ENCODE measurements around the gene SOX5.

Gene SOX5

GRCh38 chr12:23751641-23752040, 197.8 kb downstream of the SOX5 start:
- no peak for DNase-seq
- Histone ChIP-seq H3K36me3 (ENCODE audit: control insufficient read depth in 1 of 2, insufficient read depth in 2 of 2, low read depth in 1 of 2, low read length in 2 of 2) (no peaks in the 10 kb centered on the region), H3K18ac (ENCODE audit: low read depth in 1 of 2, low read length in 2 of 2) (no peak overlapping the region), H2BK15ac (ENCODE audit: low read depth, poor library complexity, severe bottlenecking) (no peak overlapping the region), H3K9me3 (ENCODE audit: control insufficient read depth, low read length) (no peaks in the 10 kb centered on the region), H3K14ac (ENCODE audit: low read length in 2 of 2) (no peak overlapping the region), H3K27ac (ENCODE audit: low read length, poor library complexity, severe bottlenecking) (no peak overlapping the region), H3K4me1 (ENCODE audit: control insufficient read depth, insufficient read depth, low read depth, low read length) (no peaks in the 10 kb centered on the region), H2BK12ac (ENCODE audit: low read length in 2 of 2) (no peak overlapping the region), H2AFZ (ENCODE audit: low read depth, low read length) (no peak overlapping the region), H4K8ac (ENCODE audit: low read length) (no peak overlapping the region), H2AK5ac (ENCODE audit: low read length, severe bottlenecking) (no peak overlapping the region), H3K9ac (ENCODE audit: low read length) (no peak overlapping the region), H2BK120ac (ENCODE audit: low read depth, low read length) (no peak overlapping the region), H3K23ac (ENCODE audit: low read length in 2 of 2) (no peak overlapping the region), H3K4ac (ENCODE audit: low read depth in 1 of 2, low read length in 2 of 2) (no peak overlapping the region), H3K4me2 (ENCODE audit: low read length, poor library complexity, severe bottlenecking) (no peak overlapping the region), H4K91ac (ENCODE audit: low read length) (no peak overlapping the region), H3K27me3 (ENCODE audit: control insufficient read depth in 1 of 2, insufficient read depth in 1 of 2, low read length in 2 of 2) (no peaks in the 10 kb centered on the region), H3K4me3 (ENCODE audit: insufficient read depth in 1 of 2, low read depth in 1 of 2, low read length in 2 of 2) (no peak overlapping the region), H3K79me1 (replicated peaks; ENCODE audit: low read length, poor library complexity, severe bottlenecking) (no peaks in the 10 kb centered on the region), H2BK5ac (ENCODE audit: low read depth, low read length, poor library complexity, severe bottlenecking) (no peak overlapping the region)
- WGBS, result 93% methylated on average over 1 of the region's 1 CpG

GRCh38 chr12:23750923-23751322, 198.5 kb downstream of the SOX5 start:
- Histone ChIP-seq H3K27me3 (ENCODE audit: control insufficient read depth in 1 of 2, insufficient read depth in 1 of 2, low read length in 2 of 2) (no peaks in the 10 kb centered on the region), H3K9me3 (ENCODE audit: control insufficient read depth, low read length) (no peaks in the 10 kb centered on the region), H3K14ac (ENCODE audit: low read length in 2 of 2) (no peak overlapping the region), H3K18ac (ENCODE audit: low read depth in 1 of 2, low read length in 2 of 2) (no peak overlapping the region), H4K91ac (ENCODE audit: low read length) (no peak overlapping the region), H3K4ac (ENCODE audit: low read depth in 1 of 2, low read length in 2 of 2) (no peak overlapping the region), H3K4me3 (ENCODE audit: insufficient read depth in 1 of 2, low read depth in 1 of 2, low read length in 2 of 2) (no peak overlapping the region), H3K23ac (ENCODE audit: low read length in 2 of 2) (no peak overlapping the region), H3K4me1 (ENCODE audit: control insufficient read depth, insufficient read depth, low read depth, low read length) (no peaks in the 10 kb centered on the region), H3K36me3 (ENCODE audit: control insufficient read depth in 1 of 2, insufficient read depth in 2 of 2, low read depth in 1 of 2, low read length in 2 of 2) (no peaks in the 10 kb centered on the region), H4K8ac (ENCODE audit: low read length) (no peak overlapping the region), H3K4me2 (ENCODE audit: low read length, poor library complexity, severe bottlenecking) (no peak overlapping the region), H2BK12ac (ENCODE audit: low read length in 2 of 2) (no peak overlapping the region), H2BK15ac (ENCODE audit: low read depth, poor library complexity, severe bottlenecking) (no peak overlapping the region), H2BK120ac (ENCODE audit: low read depth, low read length) (no peak overlapping the region), H2AFZ (ENCODE audit: low read depth, low read length) (no peak overlapping the region), H2BK5ac (ENCODE audit: low read depth, low read length, poor library complexity, severe bottlenecking) (no peak overlapping the region), H2AK5ac (ENCODE audit: low read length, severe bottlenecking) (no peak overlapping the region), H3K27ac (ENCODE audit: low read length, poor library complexity, severe bottlenecking) (no peak overlapping the region), H3K79me1 (replicated peaks; ENCODE audit: low read length, poor library complexity, severe bottlenecking) (no peaks in the 10 kb centered on the region), H3K9ac (ENCODE audit: low read length) (no peak overlapping the region)
- no peak for DNase-seq
- WGBS, result no CpG with 5 or more reads among the region's 3 CpGs

GRCh38 chr12:23744696-23745095, 204.8 kb downstream of the SOX5 start:
- WGBS, result 41% methylated on average over 2 of the region's 3 CpGs
- Histone ChIP-seq H2BK120ac (ENCODE audit: low read depth, low read length) (no peak overlapping the region), H3K27me3 (ENCODE audit: control insufficient read depth in 1 of 2, insufficient read depth in 1 of 2, low read length in 2 of 2) (no peaks in the 10 kb centered on the region), H3K9ac (ENCODE audit: low read length) (no peak overlapping the region), H3K9me3 (ENCODE audit: control insufficient read depth, low read length) (no peaks in the 10 kb centered on the region), H2AK5ac (ENCODE audit: low read length, severe bottlenecking) (no peak overlapping the region), H3K23ac (ENCODE audit: low read length in 2 of 2) (no peak overlapping the region), H3K36me3 (ENCODE audit: control insufficient read depth in 1 of 2, insufficient read depth in 2 of 2, low read depth in 1 of 2, low read length in 2 of 2) (no peaks in the 10 kb centered on the region), H3K79me1 (replicated peaks; ENCODE audit: low read length, poor library complexity, severe bottlenecking) (no peaks in the 10 kb centered on the region), H3K18ac (ENCODE audit: low read depth in 1 of 2, low read length in 2 of 2) (no peak overlapping the region), H4K8ac (ENCODE audit: low read length) (no peak overlapping the region), H3K14ac (ENCODE audit: low read length in 2 of 2) (no peak overlapping the region), H3K4ac (ENCODE audit: low read depth in 1 of 2, low read length in 2 of 2) (no peak overlapping the region), H3K27ac (ENCODE audit: low read length, poor library complexity, severe bottlenecking) (no peak overlapping the region), H4K91ac (ENCODE audit: low read length) (no peak overlapping the region), H2BK15ac (ENCODE audit: low read depth, poor library complexity, severe bottlenecking) (no peak overlapping the region), H3K4me2 (ENCODE audit: low read length, poor library complexity, severe bottlenecking) (no peak overlapping the region), H2AFZ (ENCODE audit: low read depth, low read length) (no peak overlapping the region), H3K4me1 (ENCODE audit: control insufficient read depth, insufficient read depth, low read depth, low read length) (no peaks in the 10 kb centered on the region), H2BK5ac (ENCODE audit: low read depth, low read length, poor library complexity, severe bottlenecking) (no peak overlapping the region), H3K4me3 (ENCODE audit: insufficient read depth in 1 of 2, low read depth in 1 of 2, low read length in 2 of 2) (no peak overlapping the region), H2BK12ac (ENCODE audit: low read length in 2 of 2) (no peak overlapping the region)
- no peak for DNase-seq

- H3K27me3 ChIP-seq (ENCODE audit: control insufficient read depth in 1 of 2, insufficient read depth in 1 of 2, low read length in 2 of 2), result no peaks in the 10 kb centered on the region
Measured at GRCh38 chr12:23742574-23742973, 206.9 kb downstream of the SOX5 start.

More at GRCh38 chr12:23742574-23742973, 206.9 kb downstream of the SOX5 start:
- Histone ChIP-seq H2BK15ac (ENCODE audit: low read depth, poor library complexity, severe bottlenecking) (no peak overlapping the region), H2BK5ac (ENCODE audit: low read depth, low read length, poor library complexity, severe bottlenecking) (no peak overlapping the region), H4K91ac (ENCODE audit: low read length) (no peak overlapping the region), H3K27ac (ENCODE audit: low read length, poor library complexity, severe bottlenecking) (no peak overlapping the region), H2BK12ac (ENCODE audit: low read length in 2 of 2) (no peak overlapping the region), H3K4me2 (ENCODE audit: low read length, poor library complexity, severe bottlenecking) (no peak overlapping the region), H2AFZ (ENCODE audit: low read depth, low read length) (no peak overlapping the region), H3K23ac (ENCODE audit: low read length in 2 of 2) (no peak overlapping the region), H3K36me3 (ENCODE audit: control insufficient read depth in 1 of 2, insufficient read depth in 2 of 2, low read depth in 1 of 2, low read length in 2 of 2) (no peaks in the 10 kb centered on the region), H4K8ac (ENCODE audit: low read length) (no peak overlapping the region), H3K4me3 (ENCODE audit: insufficient read depth in 1 of 2, low read depth in 1 of 2, low read length in 2 of 2) (no peak overlapping the region), H3K4ac (ENCODE audit: low read depth in 1 of 2, low read length in 2 of 2) (no peak overlapping the region), H3K79me1 (replicated peaks; ENCODE audit: low read length, poor library complexity, severe bottlenecking) (no peaks in the 10 kb centered on the region), H2BK120ac (ENCODE audit: low read depth, low read length) (no peak overlapping the region), H3K9ac (ENCODE audit: low read length) (no peak overlapping the region), H3K18ac (ENCODE audit: low read depth in 1 of 2, low read length in 2 of 2) (no peak overlapping the region), H3K9me3 (ENCODE audit: control insufficient read depth, low read length) (no peaks in the 10 kb centered on the region), H3K4me1 (ENCODE audit: control insufficient read depth, insufficient read depth, low read depth, low read length) (no peaks in the 10 kb centered on the region), H2AK5ac (ENCODE audit: low read length, severe bottlenecking) (no peak overlapping the region), H3K14ac (ENCODE audit: low read length in 2 of 2) (no peak overlapping the region)
- 100% methylated on average over 2 of the region's 3 CpGs for WGBS
- DNase-seq, result no peak
